Neural cell (in vitro differentiated cells): Measurements from ENCODE around the gene TBPL2.

ENCODE experiments used
- EP300 ChIP-seq: fragments of 450-650 bp; conservative IDR thresholded peaks from 2 replicates; pipeline ENCODE4 v1.6.1; 2014; ENCODE audit warnings: antibody characterized with exemption, mild to moderate bottlenecking, moderate library complexity; ENCODE audit not compliant: poor library complexity, severe bottlenecking
- EZH2 ChIP-seq: fragments of 200-600, 300-800 bp; shearing (Covaris generic), sonication (generic); IDR thresholded peaks from 2 replicates; pipeline ENCODE4 v1.6.1; 2014; ENCODE audit warnings: antibody characterized with exemption, low read length, borderline replicate concordance, mild to moderate bottlenecking; ENCODE audit not compliant: insufficient read depth, poor library complexity, severe bottlenecking
- MXI1 ChIP-seq: fragments of 450-650 bp; conservative IDR thresholded peaks from 2 replicates; pipeline ENCODE4 v1.6.1; 2014; ENCODE audit warnings: antibody characterized with exemption, mild to moderate bottlenecking; ENCODE audit not compliant: poor library complexity, severe bottlenecking
- POLR2AphosphoS5 ChIP-seq: IDR thresholded peaks from 2 replicates; pipeline ENCODE4 v1.6.1; 2012
- RAD21 ChIP-seq: fragments of 450-650 bp; conservative IDR thresholded peaks from 2 replicates; pipeline ENCODE4 v1.6.1; 2014; ENCODE audit warnings: antibody characterized with exemption, mild to moderate bottlenecking, moderate library complexity
- TAF1 ChIP-seq: IDR thresholded peaks from 2 replicates; pipeline ENCODE4 v1.6.1; 2012; ENCODE audit warnings: low read depth
- TF ChIP-seq, protein P1 (sequence below): fragments of 450-650 bp; IDR thresholded peaks from 2 replicates; pipeline ENCODE4 v1.5.1; 2014; ENCODE audit warnings: antibody characterized with exemption, mild to moderate bottlenecking, moderate library complexity; ENCODE audit not compliant: poor library complexity, severe bottlenecking
- TF ChIP-seq, protein P2 (sequence below): IDR thresholded peaks from 2 replicates; pipeline ENCODE4 v1.6.1; 2012; ENCODE audit warnings: borderline replicate concordance

DNA sequence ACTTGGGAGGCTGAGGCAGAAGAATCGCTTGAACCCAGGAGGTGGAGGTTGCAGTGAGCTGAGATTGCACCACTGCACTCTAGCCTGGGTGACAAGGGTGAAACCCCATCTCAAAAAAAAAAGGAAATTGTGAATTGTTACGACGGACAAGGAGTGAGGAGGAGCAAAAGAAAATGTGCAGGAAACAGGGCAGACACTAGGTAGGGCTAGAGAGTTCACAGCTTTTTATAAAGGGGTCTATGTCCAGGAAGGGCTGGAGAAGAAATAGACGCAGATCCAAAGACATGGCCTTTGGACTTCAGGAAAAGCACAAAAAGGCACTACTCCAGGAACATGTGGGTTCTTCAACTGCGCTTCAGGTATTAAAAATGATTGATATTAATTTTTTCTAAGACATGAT lies 63.2 kb downstream of the TBPL2 start:
- TF ChIP-seq, protein P1, sequence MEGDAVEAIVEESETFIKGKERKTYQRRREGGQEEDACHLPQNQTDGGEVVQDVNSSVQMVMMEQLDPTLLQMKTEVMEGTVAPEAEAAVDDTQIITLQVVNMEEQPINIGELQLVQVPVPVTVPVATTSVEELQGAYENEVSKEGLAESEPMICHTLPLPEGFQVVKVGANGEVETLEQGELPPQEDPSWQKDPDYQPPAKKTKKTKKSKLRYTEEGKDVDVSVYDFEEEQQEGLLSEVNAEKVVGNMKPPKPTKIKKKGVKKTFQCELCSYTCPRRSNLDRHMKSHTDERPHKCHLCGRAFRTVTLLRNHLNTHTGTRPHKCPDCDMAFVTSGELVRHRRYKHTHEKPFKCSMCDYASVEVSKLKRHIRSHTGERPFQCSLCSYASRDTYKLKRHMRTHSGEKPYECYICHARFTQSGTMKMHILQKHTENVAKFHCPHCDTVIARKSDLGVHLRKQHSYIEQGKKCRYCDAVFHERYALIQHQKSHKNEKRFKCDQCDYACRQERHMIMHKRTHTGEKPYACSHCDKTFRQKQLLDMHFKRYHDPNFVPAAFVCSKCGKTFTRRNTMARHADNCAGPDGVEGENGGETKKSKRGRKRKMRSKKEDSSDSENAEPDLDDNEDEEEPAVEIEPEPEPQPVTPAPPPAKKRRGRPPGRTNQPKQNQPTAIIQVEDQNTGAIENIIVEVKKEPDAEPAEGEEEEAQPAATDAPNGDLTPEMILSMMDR, result no peak
- TF ChIP-seq EZH2 (no peak), POLR2AphosphoS5 (no peak), TAF1 (no peak), MXI1 (no peak), RAD21 (no peak), EP300 (no peak)
- TF ChIP-seq, protein P2, sequence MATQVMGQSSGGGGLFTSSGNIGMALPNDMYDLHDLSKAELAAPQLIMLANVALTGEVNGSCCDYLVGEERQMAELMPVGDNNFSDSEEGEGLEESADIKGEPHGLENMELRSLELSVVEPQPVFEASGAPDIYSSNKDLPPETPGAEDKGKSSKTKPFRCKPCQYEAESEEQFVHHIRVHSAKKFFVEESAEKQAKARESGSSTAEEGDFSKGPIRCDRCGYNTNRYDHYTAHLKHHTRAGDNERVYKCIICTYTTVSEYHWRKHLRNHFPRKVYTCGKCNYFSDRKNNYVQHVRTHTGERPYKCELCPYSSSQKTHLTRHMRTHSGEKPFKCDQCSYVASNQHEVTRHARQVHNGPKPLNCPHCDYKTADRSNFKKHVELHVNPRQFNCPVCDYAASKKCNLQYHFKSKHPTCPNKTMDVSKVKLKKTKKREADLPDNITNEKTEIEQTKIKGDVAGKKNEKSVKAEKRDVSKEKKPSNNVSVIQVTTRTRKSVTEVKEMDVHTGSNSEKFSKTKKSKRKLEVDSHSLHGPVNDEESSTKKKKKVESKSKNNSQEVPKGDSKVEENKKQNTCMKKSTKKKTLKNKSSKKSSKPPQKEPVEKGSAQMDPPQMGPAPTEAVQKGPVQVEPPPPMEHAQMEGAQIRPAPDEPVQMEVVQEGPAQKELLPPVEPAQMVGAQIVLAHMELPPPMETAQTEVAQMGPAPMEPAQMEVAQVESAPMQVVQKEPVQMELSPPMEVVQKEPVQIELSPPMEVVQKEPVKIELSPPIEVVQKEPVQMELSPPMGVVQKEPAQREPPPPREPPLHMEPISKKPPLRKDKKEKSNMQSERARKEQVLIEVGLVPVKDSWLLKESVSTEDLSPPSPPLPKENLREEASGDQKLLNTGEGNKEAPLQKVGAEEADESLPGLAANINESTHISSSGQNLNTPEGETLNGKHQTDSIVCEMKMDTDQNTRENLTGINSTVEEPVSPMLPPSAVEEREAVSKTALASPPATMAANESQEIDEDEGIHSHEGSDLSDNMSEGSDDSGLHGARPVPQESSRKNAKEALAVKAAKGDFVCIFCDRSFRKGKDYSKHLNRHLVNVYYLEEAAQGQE, result no peak
